NB4 (cell line): ENCODE measurements around the gene KCNS3.

Source experiments
- DNase-seq: peaks from one replicate; pipeline ENCODE4 v3.0.0; 2010; ENCODE audit warnings: low read depth
- H3K4me3 ChIP-seq: one replicate; pipeline ENCODE4 v1.5.1; 2011; ENCODE audit warnings: mild to moderate bottlenecking, low read depth, low read length, moderate library complexity
- MYC ChIP-seq: IDR thresholded peaks from 2 replicates; pipeline ENCODE4 v1.6.1; 2011; ENCODE audit warnings: low read depth, low read length
- POLR2A ChIP-seq: IDR thresholded peaks from 2 replicates; pipeline ENCODE4 v1.6.1; 2011; ENCODE audit warnings: mild to moderate bottlenecking; ENCODE audit not compliant: insufficient read length; ENCODE audit errors: extremely low read depth
- TF ChIP-seq, protein P1 (sequence below): IDR thresholded peaks from one replicate; pipeline ENCODE4 v1.5.1; 2012; ENCODE audit warnings: low read depth, low read length
- TF ChIP-seq, protein P2 (sequence below): IDR thresholded peaks from 2 replicates; pipeline ENCODE4 v1.6.1; 2011; ENCODE audit warnings: low read depth, low read length

Gene KCNS3, protein sequence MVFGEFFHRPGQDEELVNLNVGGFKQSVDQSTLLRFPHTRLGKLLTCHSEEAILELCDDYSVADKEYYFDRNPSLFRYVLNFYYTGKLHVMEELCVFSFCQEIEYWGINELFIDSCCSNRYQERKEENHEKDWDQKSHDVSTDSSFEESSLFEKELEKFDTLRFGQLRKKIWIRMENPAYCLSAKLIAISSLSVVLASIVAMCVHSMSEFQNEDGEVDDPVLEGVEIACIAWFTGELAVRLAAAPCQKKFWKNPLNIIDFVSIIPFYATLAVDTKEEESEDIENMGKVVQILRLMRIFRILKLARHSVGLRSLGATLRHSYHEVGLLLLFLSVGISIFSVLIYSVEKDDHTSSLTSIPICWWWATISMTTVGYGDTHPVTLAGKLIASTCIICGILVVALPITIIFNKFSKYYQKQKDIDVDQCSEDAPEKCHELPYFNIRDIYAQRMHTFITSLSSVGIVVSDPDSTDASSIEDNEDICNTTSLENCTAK

DNA sequence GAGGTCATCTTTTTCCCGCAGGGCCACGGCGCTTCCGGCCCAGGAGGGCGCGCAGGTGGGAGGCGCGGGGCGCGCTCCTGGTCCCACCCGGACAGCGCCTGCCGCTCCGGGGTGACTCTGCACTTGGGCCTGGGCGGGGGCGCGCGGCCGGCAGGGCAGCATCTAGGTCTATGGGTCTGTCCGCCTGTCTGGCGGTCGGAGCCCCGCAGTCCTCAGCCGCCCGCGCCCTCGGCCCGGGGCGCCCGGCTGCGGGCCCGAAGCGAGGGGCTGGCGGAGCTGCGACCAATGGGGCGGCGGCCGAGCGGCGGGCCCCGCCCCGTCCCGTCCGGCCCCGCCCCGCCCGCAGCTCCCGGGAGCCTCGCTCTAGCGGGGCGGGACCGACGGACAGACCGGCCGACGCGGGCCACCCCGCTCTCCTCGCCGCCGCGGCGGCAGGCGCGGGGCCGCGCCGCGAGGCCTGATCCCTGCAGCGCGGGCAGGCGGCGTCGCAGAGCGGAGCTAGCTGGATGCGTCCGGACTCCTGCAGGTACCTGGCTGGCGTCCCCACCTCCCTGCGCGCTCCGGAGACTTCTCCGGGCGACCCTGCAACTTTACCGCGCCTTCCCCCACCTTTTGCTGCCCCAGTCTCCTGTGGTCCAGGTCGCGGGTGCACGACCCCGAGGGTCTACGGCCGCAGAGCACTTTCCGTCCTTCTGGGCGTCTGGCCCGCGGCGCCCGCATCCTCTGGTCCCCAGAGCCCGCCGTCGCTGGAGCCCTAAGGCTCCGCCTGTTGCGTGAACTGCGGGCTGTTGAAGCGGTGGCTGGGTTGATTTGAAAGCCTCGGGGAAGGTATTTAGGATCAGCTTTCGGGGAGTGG is at the start of gene KCNS3:
Gene KCNS3, plus strand, starts transcription at position 387 of the 856 bp plus-strand sequence. CDS start 52,342 bp downstream, outside the sequence.
- DNase-seq, result no peak
- H3K4me3 ChIP-seq, result no peak within 1 kb of the TSS
- TF ChIP-seq, protein P1, sequence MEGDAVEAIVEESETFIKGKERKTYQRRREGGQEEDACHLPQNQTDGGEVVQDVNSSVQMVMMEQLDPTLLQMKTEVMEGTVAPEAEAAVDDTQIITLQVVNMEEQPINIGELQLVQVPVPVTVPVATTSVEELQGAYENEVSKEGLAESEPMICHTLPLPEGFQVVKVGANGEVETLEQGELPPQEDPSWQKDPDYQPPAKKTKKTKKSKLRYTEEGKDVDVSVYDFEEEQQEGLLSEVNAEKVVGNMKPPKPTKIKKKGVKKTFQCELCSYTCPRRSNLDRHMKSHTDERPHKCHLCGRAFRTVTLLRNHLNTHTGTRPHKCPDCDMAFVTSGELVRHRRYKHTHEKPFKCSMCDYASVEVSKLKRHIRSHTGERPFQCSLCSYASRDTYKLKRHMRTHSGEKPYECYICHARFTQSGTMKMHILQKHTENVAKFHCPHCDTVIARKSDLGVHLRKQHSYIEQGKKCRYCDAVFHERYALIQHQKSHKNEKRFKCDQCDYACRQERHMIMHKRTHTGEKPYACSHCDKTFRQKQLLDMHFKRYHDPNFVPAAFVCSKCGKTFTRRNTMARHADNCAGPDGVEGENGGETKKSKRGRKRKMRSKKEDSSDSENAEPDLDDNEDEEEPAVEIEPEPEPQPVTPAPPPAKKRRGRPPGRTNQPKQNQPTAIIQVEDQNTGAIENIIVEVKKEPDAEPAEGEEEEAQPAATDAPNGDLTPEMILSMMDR, result no peak
- TF ChIP-seq, protein P2, sequence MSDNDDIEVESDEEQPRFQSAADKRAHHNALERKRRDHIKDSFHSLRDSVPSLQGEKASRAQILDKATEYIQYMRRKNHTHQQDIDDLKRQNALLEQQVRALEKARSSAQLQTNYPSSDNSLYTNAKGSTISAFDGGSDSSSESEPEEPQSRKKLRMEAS, result no peak
- TF ChIP-seq MYC, result no peak
- TF ChIP-seq POLR2A, result no peak

DNA sequence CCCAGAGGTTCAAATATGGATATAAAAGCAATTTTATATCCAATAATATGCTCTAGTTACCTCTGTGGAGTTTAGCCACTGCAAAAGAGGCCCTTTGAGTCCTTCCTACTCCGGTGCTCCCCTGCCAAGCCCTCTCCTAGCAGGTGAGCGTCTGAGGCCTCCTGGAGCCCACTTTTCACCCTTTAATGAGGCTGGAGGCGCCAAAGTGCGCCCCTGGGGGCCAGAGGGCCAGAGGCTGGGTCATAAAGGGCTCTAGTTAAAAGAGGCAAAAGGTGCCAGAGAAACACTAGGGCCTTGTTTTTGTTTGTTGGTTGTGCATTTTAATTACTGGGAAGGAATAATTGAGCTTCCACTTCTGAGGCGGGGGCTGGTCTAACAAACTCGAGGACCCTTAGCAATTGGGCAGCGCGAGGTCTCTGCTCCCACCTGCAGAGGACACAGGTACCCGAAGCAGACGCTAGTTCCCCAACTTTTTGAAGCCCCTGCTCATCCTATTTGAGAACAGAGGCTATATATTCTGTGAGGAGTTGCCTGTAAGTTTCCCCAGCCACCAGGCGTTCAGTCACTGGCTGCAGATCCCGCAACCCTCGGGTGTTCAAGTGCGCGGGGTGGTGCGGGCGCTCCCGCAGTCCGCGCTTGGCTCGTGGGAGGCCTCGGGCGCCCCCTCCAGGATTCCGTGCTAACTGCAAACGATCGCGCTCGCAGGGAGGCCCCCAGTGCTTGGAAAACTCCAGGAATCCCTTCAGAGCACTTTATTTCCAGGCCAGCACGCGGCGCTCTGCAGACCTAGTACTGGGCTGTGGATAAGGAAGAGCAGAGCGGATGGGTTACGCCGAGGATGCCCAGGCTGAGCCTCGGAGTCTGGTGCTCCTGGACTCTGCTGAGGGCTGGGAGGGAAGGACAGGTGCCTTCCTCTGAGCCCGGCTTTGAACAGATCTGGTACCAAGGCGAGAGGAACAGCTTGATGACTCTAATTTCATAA is 48.1 kb upstream of the KCNS3 start:
- peak; percentile 53 for DNase-seq
- H3K4me3 ChIP-seq, result no peak overlapping the region
- TF ChIP-seq, protein P2, result no peak
- TF ChIP-seq, protein P1, result peak; percentile 66

DNA sequence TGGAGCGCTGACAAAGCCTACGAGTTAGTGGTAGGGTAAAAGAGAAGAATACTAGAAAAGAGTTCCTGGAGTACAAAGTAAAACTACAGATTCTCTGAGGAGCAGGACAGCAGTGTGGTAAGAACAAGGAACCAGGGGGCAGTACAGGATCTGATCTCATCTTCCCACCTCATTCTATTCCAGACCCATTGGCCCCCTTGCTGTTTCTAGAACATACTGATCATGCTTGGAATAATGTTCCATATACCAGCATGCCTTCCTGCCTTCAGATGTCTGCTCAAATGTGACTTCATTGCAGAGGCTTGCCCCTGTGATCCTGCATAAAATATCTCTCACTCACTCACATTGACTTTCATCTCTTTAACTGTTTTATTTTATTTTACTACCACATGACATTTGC is 43.0 kb upstream of the KCNS3 start:
- no peak for DNase-seq
- TF ChIP-seq, protein P1, result no peak
- no peak for TF ChIP-seq MYC
- TF ChIP-seq, protein P2, result no peak
- no peak for TF ChIP-seq POLR2A
- no peak overlapping the region for H3K4me3 ChIP-seq

DNA sequence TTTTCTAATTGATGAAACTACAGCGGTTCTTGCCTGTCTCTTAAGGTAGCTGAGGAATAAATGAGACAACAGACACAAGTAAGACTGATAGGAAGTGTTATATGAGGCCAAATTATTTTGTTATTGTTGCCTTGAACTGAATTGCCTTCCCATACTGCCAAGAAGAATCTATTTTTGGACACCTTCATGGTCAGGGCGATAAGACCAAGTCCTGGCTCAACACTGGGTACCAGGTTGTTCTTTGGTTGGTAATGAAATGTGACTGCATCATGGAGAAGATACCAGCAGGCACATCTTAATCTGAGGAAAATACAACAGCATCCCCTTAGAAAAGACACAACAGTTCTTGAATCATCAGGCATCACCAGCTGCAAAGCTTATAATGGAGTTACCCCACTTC is 38.5 kb upstream of the KCNS3 start:
- no peak for TF ChIP-seq POLR2A
- TF ChIP-seq, protein P1, result no peak
- TF ChIP-seq, protein P2, result no peak
- no peak for TF ChIP-seq MYC
- H3K4me3 ChIP-seq, result no peak overlapping the region
- DNase-seq, result no peak

DNA sequence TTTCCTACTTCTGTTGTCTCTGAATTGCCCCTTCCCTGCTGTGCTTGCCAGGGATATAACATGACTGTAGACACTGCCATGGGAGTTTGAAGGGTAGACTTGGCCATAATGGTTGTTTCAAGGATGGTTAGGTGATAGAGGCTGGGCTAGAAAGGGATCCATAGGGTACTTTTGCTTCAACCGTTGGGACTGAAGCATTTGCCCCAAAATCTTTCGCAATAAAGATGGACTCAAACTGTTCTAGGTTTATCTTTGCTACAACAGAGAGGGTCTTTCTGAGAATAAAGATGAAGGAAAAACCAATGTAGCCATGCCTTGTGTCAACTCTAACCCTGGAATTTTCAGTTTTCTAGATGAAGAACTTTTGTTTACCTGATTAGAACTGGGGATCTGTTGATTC is 35.0 kb upstream of the KCNS3 start:
- no peak overlapping the region for H3K4me3 ChIP-seq
- TF ChIP-seq POLR2A (no peak), MYC (no peak)
- TF ChIP-seq, protein P2, result no peak
- TF ChIP-seq, protein P1, result no peak

More for the DNA sequence above, 35.0 kb upstream of the KCNS3 start:
- no peak for DNase-seq
